K562 (cell line): ENCODE data around the gene XPNPEP3. TPM values are rescaled to one million over a fixed set of nuclear protein-coding genes. Genes with fewer than 3 reads are reported as not detected.

Experiments
- BCLAF1 ChIP-seq, 2 experiments: fragments of 450-650 bp in 1 of 2; IDR thresholded peaks; 2 replicates each; pipeline ENCODE4 v1.6.1; 2011 to 2017; ENCODE audit warnings: low read depth in 2 of 2, antibody characterized with exemption in 1 of 2, borderline replicate concordance in 1 of 2, low read length in 1 of 2, mild to moderate bottlenecking in 1 of 2, mixed read lengths in 1 of 2; ENCODE audit not compliant: control insufficient read depth in 1 of 2
- CCAR2 ChIP-seq: fragments of 200-400 bp; formaldehyde crosslinking; IDR thresholded peaks from 2 replicates; pipeline ENCODE4 v1.6.1; 2017; ENCODE audit warnings: mild to moderate bottlenecking, low read depth, low read length
- FOXP1 ChIP-seq: sonication (generic); formaldehyde crosslinking; IDR thresholded peaks from 2 replicates; pipeline ENCODE4 v1.8.0; 2022; ENCODE audit warnings: mild to moderate bottlenecking, missing genetic modification reagents
- NFYB ChIP-seq: IDR thresholded peaks from 2 replicates; pipeline ENCODE4 v1.6.1; 2011; ENCODE audit warnings: mild to moderate bottlenecking, moderate library complexity; ENCODE audit not compliant: insufficient read length; ENCODE audit errors: extremely low read depth
- POLR2A ChIP-seq: fragments of 450-650 bp; conservative IDR thresholded peaks from 2 replicates; pipeline ENCODE4 v1.6.1; 2016
- PPARD ChIP-seq: fragments of 250-450 bp; sonication (Bioruptor Pico); IDR thresholded peaks from 2 replicates; pipeline ENCODE4 v1.8.0; 2022; ENCODE audit warnings: inconsistent platforms, mild to moderate bottlenecking, moderate library complexity
- SAP30 ChIP-seq: fragments of 200-600 bp; sonication (generic); IDR thresholded peaks from 2 replicates; pipeline ENCODE4 v1.6.1; 2012; ENCODE audit warnings: borderline replicate concordance, low read depth, mild to moderate bottlenecking, moderate library complexity, low read length, control low read depth, inconsistent platforms; ENCODE audit not compliant: insufficient read depth, poor library complexity, severe bottlenecking
- SUPT5H ChIP-seq: fragments of 450-650 bp; IDR thresholded peaks from 2 replicates; pipeline ENCODE4 v1.6.1; 2016
- TAF1 ChIP-seq: IDR thresholded peaks from 2 replicates; pipeline ENCODE4 v1.6.1; 2011; ENCODE audit warnings: mild to moderate bottlenecking, low read length, moderate library complexity; ENCODE audit not compliant: insufficient read depth, control insufficient read depth, severe bottlenecking; ENCODE audit errors: extremely low read depth
- TEAD2 ChIP-seq: fragments of 450-650 bp; IDR thresholded peaks from 2 replicates; pipeline ENCODE4 v1.6.1; 2016; ENCODE audit warnings: missing genetic modification characterization, control low read depth, missing compliant biosample characterization
- ZBTB11 ChIP-seq, 3 experiments: fragments of 200-800 bp in 1 of 3; fragments of 250-450 bp in 1 of 3; fragments of 450-650 bp in 1 of 3; sonication (Bioruptor Pico) in 1 of 3; sonication (Bioruptor generic) in 1 of 3; formaldehyde crosslinking in 1 of 3; IDR thresholded peaks; 2 replicates each; pipeline versions ENCODE4 v1.6.1 to v1.8.0; 2016 to 2022; ENCODE audit warnings: mild to moderate bottlenecking in 2 of 3, missing genetic modification characterization in 2 of 3, missing compliant biosample characterization in 1 of 3, moderate library complexity in 1 of 3
- ZBTB7A ChIP-seq: IDR thresholded peaks from 2 replicates; pipeline ENCODE4 v1.6.1; 2011; ENCODE audit warnings: low read depth, mild to moderate bottlenecking, low read length, moderate library complexity, borderline replicate concordance; ENCODE audit not compliant: control insufficient read depth
- ZBTB9 ChIP-seq: fragments of 450-650 bp; formaldehyde crosslinking; IDR thresholded peaks from 2 replicates; pipeline ENCODE4 v1.4.0; 2020; ENCODE audit warnings: mild to moderate bottlenecking, moderate library complexity
- ZC3H11A ChIP-seq: IDR thresholded peaks from 2 replicates; pipeline ENCODE4 v1.6.1; 2012; ENCODE audit warnings: low read depth, low read length, improper control_type of control experiment
- polyA plus RNA-seq, 8 experiments: library from polyadenylated mRNA; depleted of rRNA in 4 of 8; stranded (reverse) in 5 of 8; unstranded in 3 of 8; fragments of >200 nt; fragmentation: Nextera tagmentation in 2 of 8; fragmentation: Illumina TruSeq in 1 of 8; extraction: Ambion mirVana in 2 of 8; extraction: Trizol in 1 of 8; gene quantifications; 2 replicates each; pipeline versions ENCODE4 v1.2.1 to v1.2.3, GENCODE V29; 2011 to 2014; ENCODE audit warnings: inconsistent platforms in 1 of 8, missing spikeins in 1 of 8
- total RNA-seq, 7 experiments: library from RNA; depleted of rRNA in 6 of 7; stranded (reverse); fragments of >200 nt in 6 of 7; fragmentation: Illumina TruSeq in 2 of 7; extraction: Trizol in 2 of 7; gene quantifications; 2 replicates each; pipeline versions ENCODE4 v1.2.1 to v1.2.3, GENCODE V29; 2011 to 2021; ENCODE audit warnings: low replicate concordance in 1 of 7
- TF ChIP-seq, protein P1 (sequence below): fragments of 250-450 bp; sonication (Bioruptor Pico); IDR thresholded peaks from 2 replicates; pipeline ENCODE4 v1.5.0; 2021; ENCODE audit warnings: mild to moderate bottlenecking, borderline replicate concordance

XPNPEP3 gene
- total and polyA plus RNA-seq, 9 of the 15 experiments (the other 6 are each of a cell fraction or from before 2014, with no cell fraction given) = 9.1 to 22.6 (median 15.6) TPM

DNA sequence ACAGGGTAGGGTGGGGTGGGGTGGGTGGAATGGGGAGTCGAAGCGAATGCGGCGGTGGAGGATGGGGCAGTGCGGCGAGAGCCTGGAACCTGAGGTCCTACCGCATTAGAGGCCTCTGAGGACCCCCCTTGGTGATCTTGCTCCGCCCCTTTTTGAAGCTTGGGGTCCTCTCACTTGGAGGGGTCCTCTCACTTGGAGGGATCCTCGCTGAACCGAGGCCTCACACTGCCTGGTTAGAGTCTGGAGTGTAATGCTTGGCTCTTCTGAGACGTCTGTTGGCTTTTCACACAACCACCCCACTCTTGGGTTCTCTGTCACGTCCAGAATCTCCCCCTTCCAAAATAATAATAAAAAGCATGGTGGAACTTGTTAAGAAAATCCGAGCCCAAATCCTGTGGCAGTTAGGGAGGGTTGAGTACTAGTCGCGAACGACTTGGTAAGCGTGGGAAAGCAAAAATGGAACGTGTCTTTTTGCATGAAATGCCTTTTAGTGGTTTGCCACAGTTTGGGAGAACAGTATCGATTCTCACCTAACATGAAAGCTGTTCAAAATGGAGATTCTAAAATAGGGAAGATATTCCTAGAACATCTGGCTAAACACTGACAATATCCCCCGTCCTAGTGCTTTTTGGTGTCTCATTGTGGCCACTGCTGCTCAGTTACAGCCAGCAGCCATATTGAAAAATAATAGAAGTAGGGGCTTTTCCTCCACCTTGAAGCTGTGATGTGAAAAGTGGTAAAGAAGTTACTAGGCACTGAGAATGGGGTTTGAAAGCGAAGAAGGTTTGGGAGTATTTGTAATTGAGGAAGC, 95.1 kb downstream of the XPNPEP3 start (continued):
- no peak for TF ChIP-seq BCLAF1 (IDR thresholded peaks at IDR 0.05; ENCODE audit: borderline replicate concordance in 1 of 2, control insufficient read depth in 1 of 2, low read depth in 2 of 2, low read length in 1 of 2)
- TF ChIP-seq ZBTB11 (CRISPR knock-in tag; IDR thresholded peaks at IDR 0.05) = no peak; a peak in 1 of 6 replicates
- no peak for TF ChIP-seq CCAR2
- TF ChIP-seq, protein P1, sequence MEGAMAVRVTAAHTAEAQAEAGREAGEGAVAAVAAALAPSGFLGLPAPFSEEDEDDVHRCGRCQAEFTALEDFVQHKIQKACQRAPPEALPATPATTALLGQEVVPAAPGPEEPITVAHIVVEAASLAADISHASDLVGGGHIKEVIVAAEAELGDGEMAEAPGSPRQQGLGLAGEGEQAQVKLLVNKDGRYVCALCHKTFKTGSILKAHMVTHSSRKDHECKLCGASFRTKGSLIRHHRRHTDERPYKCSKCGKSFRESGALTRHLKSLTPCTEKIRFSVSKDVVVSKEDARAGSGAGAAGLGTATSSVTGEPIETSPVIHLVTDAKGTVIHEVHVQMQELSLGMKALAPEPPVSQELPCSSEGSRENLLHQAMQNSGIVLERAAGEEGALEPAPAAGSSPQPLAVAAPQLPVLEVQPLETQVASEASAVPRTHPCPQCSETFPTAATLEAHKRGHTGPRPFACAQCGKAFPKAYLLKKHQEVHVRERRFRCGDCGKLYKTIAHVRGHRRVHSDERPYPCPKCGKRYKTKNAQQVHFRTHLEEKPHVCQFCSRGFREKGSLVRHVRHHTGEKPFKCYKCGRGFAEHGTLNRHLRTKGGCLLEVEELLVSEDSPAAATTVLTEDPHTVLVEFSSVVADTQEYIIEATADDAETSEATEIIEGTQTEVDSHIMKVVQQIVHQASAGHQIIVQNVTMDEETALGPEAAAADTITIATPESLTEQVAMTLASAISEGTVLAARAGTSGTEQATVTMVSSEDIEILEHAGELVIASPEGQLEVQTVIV (CRISPR knock-in tag) = no peak
- no peak for TF ChIP-seq SAP30
- no peak for TF ChIP-seq TEAD2 (tag)
- peak; percentile 13 for TF ChIP-seq TAF1
- TF ChIP-seq ZC3H11A = no peak
- 0 out of 2 replicates have a peak, but pooled peaks have one; percentile 57 for TF ChIP-seq POLR2A
- TF ChIP-seq ZBTB9 = no peak
- 0 out of 2 replicates have a peak, but pooled peaks have one; percentile 42 for TF ChIP-seq SUPT5H
- peak; percentile 27 for TF ChIP-seq NFYB
- no peak for TF ChIP-seq FOXP1 (CRISPR knock-in tag)
- no peak for TF ChIP-seq PPARD (CRISPR knock-in tag)
- TF ChIP-seq ZBTB7A = peak; percentile 57; the same call in 1 of the 2 replicates
